H9 (cell line): ENCODE data around the gene NACC1. TPM values are rescaled to one million over a fixed set of nuclear protein-coding genes. Genes with fewer than 3 reads are reported as not detected.

Experiments used
- DNase-seq: peaks from one replicate; pipeline ENCODE4 v3.0.0-alpha.2; 2017
- H2AFZ ChIP-seq: one replicate; pipeline ENCODE4 v1.6.1; 2013; ENCODE audit warnings: mild to moderate bottlenecking, low read length, control low read depth, moderate library complexity
- H2AK5ac ChIP-seq: 2 replicates; pipeline ENCODE4 v1.6.1; 2013; ENCODE audit warnings: low read length, control low read depth, mixed read lengths; ENCODE audit not compliant: insufficient read length
- H2BK120ac ChIP-seq: one replicate; pipeline ENCODE4 v1.6.1; 2013; ENCODE audit warnings: low read depth, mild to moderate bottlenecking, low read length, control low read depth, inconsistent platforms; ENCODE audit not compliant: poor library complexity, severe bottlenecking
- H2BK12ac ChIP-seq: 2 replicates; pipeline ENCODE4 v1.6.1; 2013; ENCODE audit warnings: low read length, control low read depth, mixed read lengths, low read depth; ENCODE audit not compliant: insufficient read length
- H2BK15ac ChIP-seq: 2 replicates; pipeline ENCODE4 v1.6.1; 2013; ENCODE audit warnings: low read depth, low read length, control low read depth
- H2BK20ac ChIP-seq: one replicate; pipeline ENCODE4 v1.6.1; 2013; ENCODE audit warnings: low read depth, mild to moderate bottlenecking, low read length, control low read depth, inconsistent platforms; ENCODE audit not compliant: poor library complexity, severe bottlenecking
- H2BK5ac ChIP-seq: 2 replicates; pipeline ENCODE4 v1.6.1; 2013; ENCODE audit warnings: low read length, control low read depth, mixed read lengths; ENCODE audit not compliant: insufficient read length
- H3K14ac ChIP-seq: 2 replicates; pipeline ENCODE4 v1.6.1; 2013; ENCODE audit warnings: low read length, control low read depth; ENCODE audit not compliant: insufficient read depth
- H3K18ac ChIP-seq: 2 replicates; pipeline ENCODE4 v1.6.1; 2013; ENCODE audit warnings: low read depth, mild to moderate bottlenecking, mixed read lengths, low read length, control low read depth; ENCODE audit not compliant: insufficient read length
- H3K23ac ChIP-seq: 2 replicates; pipeline ENCODE4 v1.6.1; 2013; ENCODE audit warnings: low read length, control low read depth, mixed read lengths, low read depth; ENCODE audit not compliant: insufficient read length
- H3K23me2 ChIP-seq: 2 replicates; pipeline ENCODE4 v1.6.1; 2013; ENCODE audit warnings: low read depth, mild to moderate bottlenecking, mixed read lengths, low read length, control low read depth; ENCODE audit not compliant: insufficient read length, poor library complexity, severe bottlenecking
- H3K27ac ChIP-seq: 2 replicates; pipeline ENCODE4 v1.5.1; 2013; ENCODE audit warnings: low read length, control low read depth, mixed read lengths, low read depth; ENCODE audit not compliant: insufficient read length
- H3K27me3 ChIP-seq: 2 replicates; pipeline ENCODE4 v1.6.1; 2013; ENCODE audit warnings: low read length, control low read depth, inconsistent platforms; ENCODE audit not compliant: insufficient read depth
- H3K4ac ChIP-seq: 2 replicates; pipeline ENCODE4 v1.6.1; 2013; ENCODE audit warnings: low read depth, mild to moderate bottlenecking, control low read depth, inconsistent platforms, low read length, moderate library complexity
- H3K4me1 ChIP-seq: 2 replicates; pipeline ENCODE4 v1.6.1; 2013; ENCODE audit warnings: low read length, control low read depth, inconsistent platforms; ENCODE audit not compliant: insufficient read depth
- H3K4me2 ChIP-seq: 2 replicates; pipeline ENCODE4 v1.6.1; 2013; ENCODE audit warnings: low read length, control low read depth, mixed read lengths; ENCODE audit not compliant: insufficient read length, insufficient read depth
- H3K56ac ChIP-seq: 2 replicates; pipeline ENCODE4 v1.6.1; 2013; ENCODE audit warnings: low read depth, mild to moderate bottlenecking, mixed read lengths, low read length, control low read depth; ENCODE audit not compliant: insufficient read length
- H3K79me1 ChIP-seq: 2 replicates; pipeline ENCODE4 v1.6.1; 2013; ENCODE audit warnings: low read depth, mild to moderate bottlenecking, moderate library complexity, low read length, control low read depth, inconsistent platforms; ENCODE audit not compliant: insufficient read depth, poor library complexity, severe bottlenecking
- H3K79me2 ChIP-seq: 2 replicates; pipeline ENCODE4 v1.6.1; 2013; ENCODE audit warnings: low read length, control low read depth, inconsistent platforms; ENCODE audit not compliant: insufficient read depth
- H3K9ac ChIP-seq: 2 replicates; pipeline ENCODE4 v1.6.1; 2013; ENCODE audit warnings: low read length, control low read depth, mixed read lengths; ENCODE audit not compliant: insufficient read length; ENCODE audit errors: extremely low read depth
- H3K9me3 ChIP-seq: one replicate; pipeline ENCODE4 v1.6.1; 2013; ENCODE audit warnings: low read depth, low read length, inconsistent platforms; ENCODE audit not compliant: control insufficient read depth
- H3T11ph ChIP-seq: one replicate; pipeline ENCODE4 v1.6.1; 2013; ENCODE audit warnings: mild to moderate bottlenecking, low read length, control low read depth, inconsistent platforms
- H4K20me1 ChIP-seq: one replicate; pipeline ENCODE4 v1.6.1; 2013; ENCODE audit not compliant: control insufficient read depth, insufficient read length, insufficient read depth
- H4K5ac ChIP-seq: 2 replicates; pipeline ENCODE4 v1.6.1; 2013; ENCODE audit warnings: low read depth, mild to moderate bottlenecking, mixed read lengths, low read length, control low read depth; ENCODE audit not compliant: insufficient read length
- H4K8ac ChIP-seq: replicated peaks from 2 replicates; pipeline ENCODE4 v1.6.1; 2013; ENCODE audit warnings: low read length, control low read depth, mixed read lengths, low read depth; ENCODE audit not compliant: insufficient read length
- H4K91ac ChIP-seq: 2 replicates; pipeline ENCODE4 v1.6.1; 2013; ENCODE audit warnings: low read depth, mild to moderate bottlenecking, moderate library complexity, mixed read lengths, low read length, control low read depth; ENCODE audit not compliant: insufficient read length
- H3K27ac Mint-ChIP-seq, 3 experiments: 2 replicates in 2 of 3; 3 replicates in 1 of 3; pipeline ENCODE4 v1.8.0; 2020 to 2021; ENCODE audit warnings: mixed read lengths in 3 of 3, mild to moderate bottlenecking in 1 of 3, moderate library complexity in 1 of 3
- H3K27me3 Mint-ChIP-seq: 2 replicates; pipeline ENCODE4 v1.8.0; 2021; ENCODE audit warnings: low read depth, mild to moderate bottlenecking, moderate library complexity, mixed read lengths
- H3K36me3 Mint-ChIP-seq, 3 experiments: 2 replicates in 2 of 3; 3 replicates in 1 of 3; pipeline ENCODE4 v1.8.0; 2020 to 2021; ENCODE audit warnings: low read depth in 3 of 3, mixed read lengths in 3 of 3; ENCODE audit not compliant: insufficient read depth in 1 of 3
- H3K4me1 Mint-ChIP-seq, 2 experiments: 2 replicates each; pipeline ENCODE4 v1.8.0; 2020; ENCODE audit warnings: mixed read lengths in 2 of 2
- H3K4me3 Mint-ChIP-seq, 2 experiments: 2 replicates in 1 of 2; 3 replicates in 1 of 2; pipeline ENCODE4 v1.8.0; 2020 to 2021; ENCODE audit warnings: mild to moderate bottlenecking in 2 of 2, mixed read lengths in 2 of 2, moderate library complexity in 1 of 2
- H3K9me3 Mint-ChIP-seq, 2 experiments: 2 replicates in 1 of 2; 3 replicates in 1 of 2; pipeline ENCODE4 v1.8.0; 2020; ENCODE audit warnings: mild to moderate bottlenecking in 2 of 2, mixed read lengths in 2 of 2, moderate library complexity in 1 of 2
- CTCF ChIP-seq: fragments of 200-600 bp; sonication (generic); conservative IDR thresholded peaks from 3 replicates; pipeline ENCODE4 v1.8.0; 2021; ENCODE audit warnings: antibody characterized with exemption, mild to moderate bottlenecking
- WGBS: extraction: QIAGEN DNeasy Blood & Tissue Kit; methylation state at CpG from one replicate; pipeline ENCODE4 v1.1.7; 2013; ENCODE audit warnings: missing lambda C conversion rate, low lambda C conversion rate, mixed read lengths; ENCODE audit not compliant: insufficient read length; ENCODE audit errors: extremely low coverage; 5-methylcytosine and 5-hydroxymethylcytosine counted together
- total RNA-seq: library from RNA; stranded (reverse); gene quantifications from 2 replicates; pipeline ENCODE4 v1.2.1, GENCODE V29; 2021

Gene NACC1
- total RNA-seq, 1 experiment from 2014 or later, result 198 TPM

DNA sequence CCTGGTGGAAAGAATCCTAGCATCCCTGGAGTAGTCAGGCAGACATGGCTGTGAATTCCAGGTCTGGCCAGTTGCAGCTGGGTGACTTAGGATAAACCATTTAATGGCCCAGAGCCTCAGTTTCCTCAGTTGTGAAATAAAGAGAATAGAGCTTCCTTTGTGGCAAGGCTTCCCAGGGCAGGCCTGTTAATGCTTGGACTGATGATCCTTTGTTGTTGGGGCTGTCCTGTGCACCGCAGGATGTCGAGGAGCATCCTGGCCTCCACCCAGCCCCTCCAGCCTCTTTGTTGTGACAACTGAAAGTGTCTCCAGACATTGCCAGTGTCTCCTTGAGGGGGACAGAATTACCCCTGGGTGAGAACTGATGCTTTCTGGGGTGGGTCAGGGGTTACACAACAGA, 31.7 kb upstream of the NACC1 start:
- Histone ChIP-seq H3K79me2 (no peaks in the 10 kb centered on the region), H2BK5ac (no peak overlapping the region), H2BK15ac (no peak overlapping the region), H3K4ac (no peak overlapping the region), H4K5ac (no peak overlapping the region), H3K9me3 (no peaks in the 10 kb centered on the region), H3K79me1 (no peaks in the 10 kb centered on the region), H2BK120ac (no peak overlapping the region), H3K9ac (no peak overlapping the region), H3K27me3 (no peaks in the 10 kb centered on the region; the same call in 1 of the 2 replicates), H3K4me2 (no peak overlapping the region), H3K18ac (no peak overlapping the region), H3K56ac (no peak overlapping the region), H2AFZ (no peak overlapping the region), H3K14ac (no peak overlapping the region), H2AK5ac (no peak overlapping the region), H4K91ac (no peak overlapping the region), H4K20me1 (no peaks in the 10 kb centered on the region), H4K8ac (no peak overlapping the region), H3K23ac (no peak overlapping the region), H2BK20ac (no peak overlapping the region), H3K27ac (no peak overlapping the region), H3T11ph (no peak overlapping the region), H3K4me1 (peaks cover 5% of the 10 kb centered on the region; the same call in 1 of the 2 replicates), H2BK12ac (no peak overlapping the region), H3K23me2 (peaks cover 2% of the 10 kb centered on the region)
- Mint-ChIP-seq H3K4me1 (peaks cover 15 to 43% of the 10 kb centered on the region in 2 experiments), H3K9me3 (no peaks in the 10 kb centered on the region), H3K27ac (no peak overlapping the region), H3K27me3 (peaks cover 58% of the 10 kb centered on the region), H3K36me3 (no peaks in the 10 kb centered on the region), H3K4me3 (no peak overlapping the region)
- no peak for DNase-seq
- TF ChIP-seq CTCF, result no peak
- no CpG with 5 or more reads among the region's 2 CpGs for WGBS
